CD4-positive, alpha-beta T cell treated with Interleukin-15 for 1 hour (primary cell): ENCODE measurements around the gene IST1.
A peak's percentile ranks its signal among the peaks of the same experiment; 100 is the strongest.
"Not testable (repeated sequence)": the region's sequence is repeated elsewhere in the genome, so short reads cannot be mapped to it uniquely, and the experiment has no call there.

Experiments used
- DNase-seq: peaks from one replicate; pipeline ENCODE4 v3.0.0-alpha.2; 2020

Gene IST1

DNA sequence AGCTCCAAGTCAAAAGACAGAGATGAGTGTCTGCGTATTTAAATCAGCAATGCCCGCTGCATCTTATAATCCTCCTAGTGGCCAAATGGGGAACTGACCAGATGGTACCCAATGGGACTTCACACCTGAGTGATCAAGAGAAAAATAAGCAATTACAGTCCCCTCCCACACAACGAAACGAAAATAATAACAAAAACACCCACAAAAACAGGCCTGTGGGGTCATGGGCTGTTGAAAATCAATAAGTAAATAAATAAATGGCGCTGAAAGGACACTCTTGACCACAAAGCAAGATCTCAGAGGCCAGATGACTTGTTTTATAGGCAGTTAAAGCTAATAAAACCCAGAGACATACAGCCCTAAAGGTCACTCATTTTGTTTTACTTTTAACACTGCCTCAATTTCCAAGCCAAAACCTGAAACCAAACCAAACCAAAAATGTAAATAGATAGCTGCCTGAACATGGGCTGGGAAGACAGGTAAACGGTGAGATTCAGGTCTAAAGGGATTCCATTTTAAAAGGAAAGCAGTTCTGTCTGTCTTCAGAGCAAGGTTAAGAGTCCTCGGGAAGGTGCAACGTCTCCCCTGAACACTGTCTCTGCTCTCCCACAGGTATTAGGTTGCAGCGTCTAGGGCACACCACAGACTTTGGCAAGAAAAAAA lies 12.7 kb upstream of the IST1 start:
- peak; percentile 80 for DNase-seq

DNA sequence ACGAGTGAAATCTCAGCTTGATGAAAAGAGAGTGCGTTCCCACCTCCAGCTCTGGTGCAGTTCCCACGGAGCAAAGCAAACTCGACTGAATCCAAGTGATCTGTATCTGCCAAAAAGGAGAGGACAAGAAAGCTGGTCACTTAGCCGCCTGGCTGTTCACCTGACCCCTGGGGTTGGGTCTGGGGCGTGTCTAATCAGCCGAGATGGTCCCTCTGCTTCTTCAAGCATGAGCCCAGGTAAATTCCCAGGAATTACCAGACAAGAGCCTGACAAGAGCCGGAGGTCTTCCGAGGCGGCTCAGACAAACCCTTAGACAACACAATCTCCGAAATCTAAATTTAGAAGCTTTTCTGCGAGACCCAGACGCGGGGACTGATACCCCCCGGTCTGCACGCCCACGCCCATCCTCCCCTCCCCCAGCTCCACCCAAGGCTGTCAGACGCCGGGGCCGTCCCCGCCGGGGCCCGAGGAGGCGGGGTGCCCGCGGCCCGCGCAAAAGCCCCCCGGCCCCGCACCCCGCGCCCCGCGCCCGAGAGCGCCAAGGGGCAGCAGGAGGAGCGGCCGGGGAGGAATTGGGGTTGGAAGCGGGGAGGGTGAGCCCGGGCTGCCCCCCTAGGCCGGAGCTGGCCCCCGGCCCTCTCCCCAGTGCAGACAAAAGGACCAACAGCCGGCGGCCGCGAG lies 12.0 kb upstream of the IST1 start:
- peak; percentile 73 for DNase-seq

DNA sequence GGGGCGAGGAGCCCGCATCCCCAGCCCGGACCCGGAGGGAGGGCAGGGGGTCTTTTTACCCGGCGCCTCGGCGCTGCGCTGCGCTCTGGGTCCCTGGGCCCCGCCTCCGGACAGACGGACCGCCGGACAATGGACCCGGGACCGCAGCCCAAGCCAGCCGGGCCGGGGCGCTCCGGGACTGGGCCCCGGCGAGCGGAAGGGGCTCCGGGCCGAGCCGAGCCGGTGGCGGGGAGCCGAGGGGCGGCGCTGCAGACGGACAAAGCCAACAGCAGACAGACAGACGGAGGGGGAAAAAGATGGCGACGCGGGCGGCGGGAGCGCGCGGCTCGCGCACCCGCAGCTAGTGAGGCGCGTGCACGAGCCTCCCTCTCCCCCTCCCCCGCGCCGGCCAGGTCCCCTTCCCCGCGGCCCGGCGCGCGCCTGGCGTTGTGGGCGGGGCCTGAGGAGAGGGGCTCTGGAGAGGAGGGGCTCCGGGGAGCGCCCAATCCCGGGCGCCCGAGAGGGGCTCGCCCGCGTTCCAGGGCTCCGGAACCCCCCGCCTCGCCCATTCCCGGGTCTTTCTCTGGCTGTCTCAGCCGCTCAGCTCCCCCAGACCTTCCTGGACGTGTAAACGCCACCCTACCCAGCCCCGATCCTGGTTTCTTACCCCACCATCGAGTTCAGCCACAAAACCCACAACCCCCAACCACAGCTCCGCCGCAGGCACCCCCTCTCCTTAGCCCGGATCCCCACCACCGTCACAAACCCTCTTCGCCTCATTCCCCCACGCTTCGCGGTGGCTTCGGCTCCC lies 11.3 kb upstream of the IST1 start, which contains the start of gene ZNF821:
Gene ZNF821, minus strand, starts transcription at position 334 of the 790 bp plus-strand sequence. CDS start 4,236 bp downstream, outside the sequence.
- DNase-seq: peak; percentile 81

DNA sequence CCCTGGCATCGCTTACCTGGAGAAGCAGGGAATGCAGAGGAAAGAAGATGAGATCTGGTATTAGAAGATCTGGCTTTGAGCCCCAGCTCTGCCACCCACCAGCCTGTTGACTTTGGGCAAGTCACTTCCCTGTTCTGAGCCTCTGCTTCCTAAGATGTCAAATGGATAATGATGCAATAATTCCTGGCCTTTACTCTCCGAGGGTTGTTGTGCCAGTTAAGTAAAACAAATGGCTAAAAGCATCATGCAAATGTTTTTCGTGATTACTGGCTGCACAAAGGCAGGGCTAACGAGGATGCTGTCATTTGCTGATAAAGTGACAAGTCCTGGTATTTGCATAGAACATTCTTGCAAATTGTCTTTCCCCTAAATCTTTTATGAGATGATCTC lies 10.1 kb upstream of the IST1 start:
- DNase-seq: no peak

DNA sequence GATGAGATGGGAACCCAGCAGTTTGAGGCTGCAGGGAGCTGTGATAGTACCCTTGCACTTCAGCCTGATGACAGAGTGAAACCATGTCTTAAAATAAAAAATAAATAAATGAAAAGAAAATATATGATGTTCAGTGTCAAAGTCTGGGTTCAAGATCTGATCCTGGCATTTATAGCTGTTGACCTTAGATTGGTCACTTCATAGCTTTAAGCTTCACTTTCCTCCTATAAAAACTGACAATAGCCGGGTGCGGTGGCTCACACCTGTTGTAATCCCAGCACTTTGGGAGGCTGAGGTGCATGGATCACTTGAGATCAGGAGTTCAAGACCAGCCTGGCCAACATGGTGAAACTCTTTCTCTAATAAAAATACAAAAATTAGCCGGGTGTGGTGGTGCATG lies 6.2 kb upstream of the IST1 start:
- no peak for DNase-seq

DNA sequence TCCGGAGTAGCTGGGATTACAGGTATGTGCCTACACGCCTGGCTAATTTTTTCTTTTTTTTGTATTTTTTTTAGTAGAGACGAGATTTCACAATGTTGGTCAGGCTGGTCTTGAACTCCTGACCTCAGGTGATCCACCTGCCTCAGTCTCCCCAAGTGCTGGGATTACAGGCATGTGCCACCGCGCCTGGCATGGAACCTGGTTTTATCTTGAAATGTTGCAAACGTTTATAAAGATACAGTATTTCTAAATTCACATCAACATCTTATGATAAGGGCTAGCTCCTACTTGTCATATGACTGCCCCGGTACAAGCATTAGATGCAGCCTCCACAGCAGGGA lies 1.5 kb upstream of the IST1 start:
- no peak for DNase-seq

DNA sequence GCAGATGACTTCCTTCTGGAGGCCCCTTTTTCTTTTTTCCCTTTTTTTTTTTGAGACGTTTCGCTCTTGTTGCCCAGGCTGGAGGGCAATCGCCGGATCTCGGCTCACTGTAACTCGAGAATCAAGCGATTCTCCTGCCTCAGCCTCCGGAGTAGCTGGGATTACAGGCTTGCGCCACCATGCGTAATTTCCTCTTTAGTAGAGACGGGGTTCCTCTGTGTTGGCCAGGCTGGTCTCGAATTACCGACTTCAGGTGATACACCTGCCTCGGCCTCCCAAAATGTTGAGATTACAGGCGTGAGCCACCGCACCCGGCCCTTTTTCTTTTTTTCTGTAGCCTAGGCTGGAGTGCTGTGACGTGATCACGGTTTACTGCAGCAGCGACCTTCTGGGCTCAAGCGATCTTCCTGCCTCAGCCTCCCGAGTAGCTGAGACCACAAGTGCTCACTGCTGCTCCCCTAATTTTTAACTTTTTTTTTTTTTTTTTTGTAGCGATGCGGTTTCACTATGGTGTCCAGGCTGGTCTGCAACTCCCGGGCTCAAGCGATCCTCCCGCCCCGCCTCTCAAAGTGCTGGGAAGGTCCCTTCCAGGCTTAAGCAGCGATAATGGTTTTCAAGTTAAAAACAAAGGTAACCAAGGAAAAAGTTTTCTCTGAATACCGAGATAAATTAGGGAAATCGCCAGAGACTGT lies 956 bp upstream of the IST1 start:
- DNase-seq: peak; percentile 53

DNA sequence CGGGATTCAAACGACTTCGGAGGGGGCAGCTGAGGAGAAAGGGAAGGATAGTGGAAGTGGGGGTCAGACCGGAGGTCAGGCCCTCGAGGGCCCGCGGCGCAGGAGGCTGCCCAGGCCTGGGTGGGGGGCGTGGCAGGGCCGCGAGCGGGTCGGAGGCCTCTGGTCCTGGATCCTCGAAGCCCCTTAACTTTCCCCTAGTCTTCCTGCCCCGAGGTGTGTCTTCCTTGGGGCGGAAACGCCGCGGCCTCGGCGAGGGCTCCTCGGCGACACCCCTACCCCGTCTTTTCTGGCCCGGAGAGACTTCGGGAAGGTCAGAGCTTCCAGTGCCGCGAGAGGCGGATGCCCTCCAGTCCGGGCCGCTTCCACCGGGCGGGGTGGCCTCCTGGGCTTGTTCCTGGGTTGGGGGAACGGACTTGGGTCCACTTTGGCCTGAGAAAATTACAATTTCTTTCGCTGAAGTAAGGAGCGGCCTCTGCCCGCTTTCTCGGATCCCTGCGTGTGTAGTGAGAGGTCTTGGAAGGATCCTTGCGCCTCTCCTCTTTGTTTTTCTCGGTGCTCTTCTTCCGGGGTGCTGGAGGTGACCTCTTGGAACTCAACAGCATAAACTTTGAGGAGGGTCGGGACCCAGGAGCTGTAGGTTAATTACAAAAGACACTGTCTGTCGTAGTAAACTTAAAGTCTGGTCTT lies 491 bp downstream of the IST1 start:
- DNase-seq: peak; percentile 19

DNA sequence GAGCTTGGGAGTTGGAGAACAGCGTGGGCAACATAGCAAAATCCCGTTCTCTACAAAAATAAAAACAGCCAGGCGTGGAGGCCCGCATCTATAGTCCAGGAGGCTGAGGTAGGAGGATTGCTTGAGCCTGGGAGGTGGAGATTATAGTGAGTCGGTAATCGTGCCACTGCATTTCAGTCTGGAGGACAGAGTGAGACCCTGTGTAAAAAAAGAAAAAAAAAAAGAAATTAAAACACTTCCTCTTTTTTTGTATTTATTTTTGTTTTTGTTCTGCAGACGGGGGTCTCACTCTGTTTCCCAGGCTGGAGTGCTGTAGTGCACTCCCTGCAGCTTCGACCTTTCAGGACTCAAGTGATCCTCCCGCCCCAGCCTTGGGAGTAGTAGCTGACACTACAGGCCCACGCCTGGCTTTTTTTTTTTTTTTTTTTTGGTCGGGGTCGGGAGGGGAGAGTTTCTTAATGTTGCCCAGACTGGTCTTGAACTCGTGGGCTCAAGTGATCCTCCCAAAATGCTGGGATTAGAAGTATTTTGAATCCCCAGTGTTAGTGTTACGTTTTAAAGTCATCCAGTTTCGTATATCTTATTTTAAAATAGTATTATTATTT lies 1.5 kb downstream of the IST1 start:
- no peak for DNase-seq

DNA sequence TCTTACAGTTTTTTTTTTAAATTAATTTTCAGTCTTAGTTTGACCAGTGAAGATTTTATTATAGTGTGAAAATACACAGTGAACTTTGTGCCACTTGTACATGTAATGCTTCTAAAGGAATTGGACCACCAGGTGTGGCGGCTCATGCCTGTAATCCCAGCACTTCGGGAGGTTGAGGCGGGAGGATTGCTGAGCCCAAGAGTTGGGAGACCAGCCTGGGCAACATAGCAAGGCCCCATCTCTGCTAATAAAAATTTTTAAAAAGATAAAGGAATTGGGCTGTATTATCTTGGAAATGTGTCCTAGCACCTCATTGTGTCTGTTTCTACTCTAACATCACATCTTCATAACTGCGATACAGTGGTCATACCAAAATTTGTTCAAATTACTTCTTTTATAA lies 3.8 kb downstream of the IST1 start:
- no peak for DNase-seq

DNA sequence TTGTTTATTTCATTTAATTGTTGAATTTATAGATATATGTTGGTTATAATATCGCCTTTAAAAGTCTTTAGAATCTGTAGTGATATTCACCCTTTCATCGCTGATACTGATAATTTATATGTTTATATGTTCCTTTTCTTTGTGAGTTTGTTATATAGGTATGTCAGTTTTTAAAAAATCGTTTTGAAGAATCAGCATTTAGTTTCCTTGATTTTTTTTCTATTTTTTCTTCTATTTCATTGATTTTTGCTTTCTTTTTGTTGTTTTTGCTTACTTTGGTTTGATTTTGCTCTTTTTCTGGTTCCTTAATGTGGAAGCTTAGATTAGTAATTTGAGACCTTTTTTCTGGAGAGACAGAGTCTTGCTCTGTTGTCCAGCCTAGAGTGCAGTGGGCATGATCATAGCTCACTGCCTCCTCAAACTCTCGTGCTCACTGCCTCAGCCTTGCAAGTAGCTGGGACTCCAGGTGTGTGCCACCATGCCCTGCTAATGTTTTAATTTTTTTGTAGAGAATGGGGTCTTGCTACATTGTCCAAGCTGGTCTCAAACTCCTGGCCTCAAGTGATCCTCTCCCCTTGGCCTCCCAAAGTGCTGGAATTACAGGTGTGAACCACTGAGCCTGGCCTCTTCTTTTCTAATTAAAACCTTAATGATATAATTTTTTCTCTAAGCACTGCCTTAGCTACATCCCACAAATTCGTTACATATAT lies 7.5 kb downstream of the IST1 start:
- DNase-seq: no peak

DNA sequence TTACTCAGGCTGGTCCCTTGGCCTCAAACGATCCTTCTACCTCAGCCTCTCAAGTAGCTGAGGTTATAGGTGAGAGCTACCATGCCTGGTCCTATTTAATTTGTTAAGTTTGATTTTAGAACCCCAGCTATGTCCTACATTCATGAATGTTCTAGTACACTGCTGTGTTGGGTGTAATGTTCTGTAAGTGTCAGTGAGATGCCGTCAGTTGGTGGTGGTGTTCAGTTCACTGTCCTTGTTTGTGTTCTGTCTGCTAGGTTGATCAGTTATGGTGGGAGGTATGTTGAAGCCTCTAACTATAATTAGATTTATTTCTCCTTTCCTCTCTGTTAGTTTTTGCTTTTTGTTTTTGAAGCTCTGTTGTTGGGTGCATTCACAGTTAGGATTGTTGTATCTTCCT lies 8.3 kb downstream of the IST1 start:
- no peak for DNase-seq

DNA sequence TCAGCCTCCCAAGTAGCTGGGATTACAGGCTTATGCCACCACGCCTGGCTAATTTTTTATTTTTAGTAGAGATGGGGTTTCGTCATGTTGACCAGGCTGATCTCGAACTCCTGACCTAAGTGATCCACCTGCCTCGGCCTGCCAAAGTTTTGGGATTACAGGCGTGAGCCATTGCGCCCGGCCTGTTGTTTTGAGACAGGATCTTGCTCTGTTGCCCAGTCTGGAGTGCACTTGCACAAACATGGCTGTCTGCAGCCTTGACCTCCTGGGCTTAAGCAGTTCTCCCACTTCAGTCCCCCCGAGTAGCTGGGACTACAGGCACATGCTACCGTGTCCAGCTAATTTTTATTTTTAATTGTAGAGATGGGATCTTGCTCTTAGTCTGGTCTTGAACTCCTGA lies 8.9 kb downstream of the IST1 start:
- DNase-seq: no peak

DNA sequence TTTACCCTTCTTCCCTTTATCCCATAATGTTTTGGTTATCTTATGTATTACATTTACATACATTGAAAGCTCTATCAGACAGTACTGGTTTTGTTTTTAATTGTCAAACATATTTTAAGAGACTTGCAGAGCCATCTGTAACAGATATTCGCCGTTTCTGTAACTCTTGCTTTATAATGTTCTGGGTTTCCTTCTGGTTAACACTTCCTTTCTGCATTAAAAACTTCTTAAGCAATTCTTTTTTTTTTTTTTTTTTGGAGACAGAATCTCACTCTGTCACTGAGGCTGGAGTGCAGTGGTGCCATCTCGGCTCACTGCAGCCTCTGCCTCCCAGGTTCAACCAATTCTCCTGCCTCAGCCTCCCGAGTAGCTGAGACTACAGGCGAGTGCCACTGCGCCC lies 10.4 kb downstream of the IST1 start:
- not testable (repeated sequence) for DNase-seq

DNA sequence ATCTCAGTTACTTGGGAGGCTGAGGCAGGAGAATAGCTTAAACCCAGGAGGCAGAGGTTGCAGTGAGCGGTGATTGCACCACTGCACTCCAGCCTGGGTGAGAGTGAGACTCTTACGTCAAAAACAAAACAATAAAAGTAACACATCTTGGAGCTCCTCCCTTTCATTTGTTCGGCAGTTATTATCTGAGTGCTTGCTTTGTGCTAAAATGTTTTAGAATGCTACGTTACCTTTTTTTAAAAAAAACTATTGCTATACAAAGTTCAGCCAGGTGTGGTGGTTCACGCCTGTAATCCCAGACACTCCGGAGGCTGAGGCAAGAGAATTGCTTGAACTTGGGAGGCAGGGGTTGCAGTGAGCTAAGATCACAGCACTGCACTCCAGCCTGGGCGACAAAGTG lies 15.8 kb downstream of the IST1 start:
- DNase-seq: no peak

DNA sequence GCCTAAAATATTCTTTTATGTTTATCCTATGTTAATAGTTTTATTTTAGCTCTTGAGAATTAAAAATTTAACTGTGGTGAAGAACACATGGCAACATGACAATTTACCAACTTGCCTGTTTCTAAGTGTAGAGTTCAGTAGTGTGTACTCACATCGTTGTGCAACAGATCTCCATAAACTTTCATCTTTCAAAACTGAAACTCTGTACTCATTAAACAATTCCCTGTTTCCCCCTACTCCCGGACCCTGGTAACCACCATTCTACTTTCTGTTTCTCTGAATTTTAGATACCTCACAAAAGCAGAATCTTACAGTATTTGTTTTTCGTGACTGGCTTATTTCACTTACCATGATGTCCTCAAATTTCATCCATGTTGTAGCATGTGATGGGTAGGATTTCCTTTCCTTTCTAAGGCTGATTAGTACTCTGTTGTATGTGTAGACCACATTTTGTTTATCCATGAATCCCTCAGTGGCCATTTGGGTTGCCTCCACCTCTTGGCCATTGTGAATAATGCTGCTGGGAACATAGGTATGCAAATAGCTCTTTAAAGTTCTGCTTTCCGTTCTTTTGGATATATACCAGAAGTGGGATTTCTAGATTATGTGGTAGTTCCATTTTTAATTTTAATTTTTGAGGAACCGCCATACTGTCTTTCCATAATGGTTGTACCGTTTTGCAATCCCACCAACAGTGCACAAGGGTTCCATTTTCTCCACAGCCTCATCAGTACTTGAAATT lies 17.4 kb downstream of the IST1 start:
- DNase-seq: no peak

DNA sequence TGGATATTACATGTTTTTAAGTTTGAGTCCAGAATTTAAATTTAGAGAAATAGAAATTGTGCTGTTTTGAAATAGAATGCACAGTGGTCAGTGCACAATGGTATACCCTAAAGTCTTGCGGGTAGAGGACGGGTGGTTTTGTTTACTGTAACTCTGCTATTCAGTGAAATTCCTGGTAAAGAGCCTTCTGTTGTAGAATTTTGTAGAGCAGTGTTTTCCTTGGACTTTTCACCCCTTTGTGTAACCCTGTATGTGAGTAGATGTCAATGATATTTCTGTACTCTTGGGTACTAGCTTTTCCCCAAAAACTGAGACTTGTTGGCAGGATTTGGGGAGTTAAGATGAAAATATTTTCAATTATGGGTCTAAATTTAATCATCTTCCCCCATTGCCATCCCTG lies 19.5 kb downstream of the IST1 start:
- no peak for DNase-seq

DNA sequence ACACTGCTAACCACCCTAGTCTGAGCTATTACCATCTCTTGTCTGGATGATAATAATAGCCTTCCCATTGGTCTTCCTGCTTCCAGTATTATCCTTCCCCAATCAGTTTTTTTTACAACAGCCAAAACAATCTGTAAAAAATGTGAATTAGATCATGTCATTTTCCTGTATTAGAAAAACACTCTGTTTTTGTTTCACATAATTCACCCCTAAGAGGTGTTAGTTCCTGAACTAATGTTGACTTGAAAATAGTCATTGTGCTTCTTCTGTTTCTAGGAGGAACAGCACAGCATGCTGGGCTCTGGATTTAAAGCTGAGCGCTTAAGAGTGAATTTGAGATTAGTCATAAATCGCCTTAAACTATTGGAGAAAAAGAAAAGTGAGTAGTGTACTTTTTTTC lies 20.0 kb downstream of the IST1 start:
- no peak for DNase-seq

DNA sequence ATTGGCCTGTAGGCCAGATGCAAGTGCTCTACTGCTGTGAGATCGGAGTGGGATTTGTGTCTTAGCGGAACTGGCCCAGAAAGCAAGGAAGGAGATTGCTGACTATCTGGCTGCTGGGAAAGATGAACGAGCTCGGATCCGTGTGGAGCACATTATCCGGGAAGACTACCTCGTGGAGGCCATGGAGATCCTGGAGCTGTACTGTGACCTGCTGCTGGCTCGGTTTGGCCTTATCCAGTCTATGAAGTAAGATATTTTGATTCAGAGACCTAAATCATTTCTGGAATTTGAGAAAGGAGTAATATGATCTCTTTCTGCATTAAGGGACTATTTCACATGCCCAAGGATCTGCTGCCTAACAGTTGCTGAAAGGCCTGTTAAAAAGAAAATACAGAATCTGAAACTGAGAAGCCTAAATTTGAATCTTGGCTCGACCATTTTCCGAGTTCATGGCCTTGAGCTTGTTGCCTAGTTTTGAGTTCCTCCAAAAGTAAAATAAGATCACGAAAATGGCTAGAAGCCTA lies 21.1 kb downstream of the IST1 start:
- no peak for DNase-seq

DNA sequence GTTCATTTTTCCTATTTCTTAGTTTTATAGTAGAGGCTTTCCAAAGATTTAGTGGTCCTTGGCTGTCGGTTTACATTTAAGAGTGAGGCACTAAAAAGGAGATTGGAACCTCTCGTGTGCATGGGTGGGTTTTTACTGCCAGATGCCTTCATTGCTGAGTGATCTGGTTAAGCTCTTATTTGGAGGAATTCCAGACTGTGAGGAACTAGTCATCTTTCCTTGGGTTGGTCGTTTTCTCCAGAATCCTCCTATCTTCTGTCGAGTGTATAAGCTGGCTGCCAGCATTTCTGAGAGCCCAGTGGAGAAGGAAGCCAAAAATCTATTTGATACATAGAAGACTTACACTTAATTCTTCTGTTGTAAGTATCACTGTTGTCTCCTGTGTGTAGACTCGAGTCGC lies 22.6 kb downstream of the IST1 start:
- no peak for DNase-seq

DNA sequence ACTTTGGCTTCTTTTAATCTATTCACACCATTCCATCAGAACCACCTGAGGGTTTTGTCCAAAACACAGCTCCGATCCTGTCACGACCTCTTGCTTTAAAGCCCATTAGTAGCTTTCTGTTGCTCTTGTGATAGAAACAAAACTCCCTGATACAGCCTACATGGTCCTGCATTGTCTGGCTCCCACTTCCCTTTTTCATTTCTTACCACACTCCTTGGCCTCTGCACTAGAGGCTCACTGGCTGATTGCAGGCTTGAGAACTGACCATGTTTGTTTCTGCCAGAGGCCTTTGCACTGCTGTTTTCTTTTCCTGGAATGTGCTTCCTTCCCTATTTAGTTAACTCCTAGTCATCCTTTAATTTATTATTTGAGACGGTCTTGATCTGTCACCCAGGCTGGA lies 23.7 kb downstream of the IST1 start:
- no peak for DNase-seq
